IMR-90 (cell line): Measurements from ENCODE around the gene C12orf50.

ENCODE experiments used
- CTCF ChIP-seq: conservative IDR thresholded peaks from 2 replicates; pipeline ENCODE4 v1.5.1; 2012; ENCODE audit warnings: mild to moderate bottlenecking, low read depth, low read length, improper control_type of control experiment
- POLR2A ChIP-seq: IDR thresholded peaks from 2 replicates; pipeline ENCODE4 v1.6.1; 2012; ENCODE audit warnings: mild to moderate bottlenecking, low read depth, low read length
- RFX5 ChIP-seq: IDR thresholded peaks from 2 replicates; pipeline ENCODE4 v1.8.0; 2012; ENCODE audit warnings: low read depth, mild to moderate bottlenecking, low read length, moderate library complexity

DNA sequence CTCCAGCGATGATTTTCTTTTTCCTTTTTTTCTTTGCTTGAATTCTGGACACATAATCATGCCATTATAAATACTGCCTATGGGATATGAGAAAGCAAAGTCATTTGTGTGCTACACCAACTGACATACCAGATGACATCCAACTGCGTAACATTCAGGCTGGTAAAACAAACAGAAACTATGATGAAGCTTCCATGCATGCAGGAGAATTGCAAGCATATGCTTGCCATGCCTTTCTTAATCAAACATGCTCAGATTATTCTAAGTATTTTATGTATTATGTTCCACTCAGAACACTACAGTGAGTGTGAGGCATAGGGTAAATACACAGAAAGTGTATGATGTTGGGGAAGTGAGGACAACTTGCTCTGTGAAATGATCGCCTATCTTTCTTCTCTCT is 97.4 kb downstream of the C12orf50 start:
- no peak for TF ChIP-seq RFX5
- TF ChIP-seq CTCF, result no peak
- TF ChIP-seq POLR2A, result no peak
